Cardiac muscle cell (in vitro differentiated cells and primary cell): ENCODE measurements around the gene EMC10. TPM values are rescaled to one million over a fixed set of nuclear protein-coding genes. Genes with fewer than 3 reads are reported as not detected.

Source experiments
- DNase-seq, 2 donors: peaks; one replicate each; pipeline versions ENCODE4 v3.0.0 to v3.0.0-alpha.2; 2010 to 2017; ENCODE audit warnings: low read depth in 1 of 2, low spot score in 1 of 2
- H3K27ac ChIP-seq: fragments of 200-600 bp; sonication (generic); 2 replicates; pipeline ENCODE4 v1.5.1; 2016
- H3K27me3 ChIP-seq: fragments of 200-600 bp; sonication (generic); 2 replicates; pipeline ENCODE4 v1.6.0; 2016; ENCODE audit warnings: control low read depth
- H3K36me3 ChIP-seq: fragments of 200-600 bp; sonication (generic); 2 replicates; pipeline ENCODE4 v1.5.1; 2016; ENCODE audit warnings: control low read depth
- H3K4me1 ChIP-seq: fragments of 200-600 bp; sonication (generic); 2 replicates; pipeline ENCODE4 v1.8.1; 2017; ENCODE audit warnings: low read depth, mild to moderate bottlenecking, mixed run types
- H3K4me3 ChIP-seq: fragments of 200-600 bp; sonication (generic); 2 replicates; pipeline ENCODE4 v1.5.1; 2016; ENCODE audit warnings: mild to moderate bottlenecking
- H3K9me3 ChIP-seq: fragments of 200-600 bp; sonication (generic); 2 replicates; pipeline ENCODE4 v1.5.1; 2017; ENCODE audit warnings: low read depth, mild to moderate bottlenecking, control low read depth
- CTCF ChIP-seq: IDR thresholded peaks from 2 replicates; pipeline ENCODE4 v1.5.1; 2012; ENCODE audit warnings: low read depth, mild to moderate bottlenecking, low read length
- polyA plus RNA-seq: library from polyadenylated mRNA; unstranded; fragments of >200 nt; fragmentation: Nextera tagmentation; extraction: Ambion mirVana; gene quantifications from 2 replicates; pipeline ENCODE4 v1.2.1, GENCODE V29; 2016
- total RNA-seq: library from RNA; depleted of rRNA; stranded (reverse); fragments of >200 nt; gene quantifications from 2 replicates; pipeline ENCODE4 v1.2.3, GENCODE V29; 2016

EMC10 gene
- total RNA-seq (308 and 370 TPM in 2 replicates), polyA plus RNA-seq (280 and 382 TPM in 2 replicates)

GRCh38 chr19:50476224-50476906 lies at the start of gene EMC10, which contains the start of gene GARIN5A:
Gene EMC10, plus strand, starts transcription at chr19:50476507. Its CDS starts 38 bp downstream, at chr19:50476545.
Gene GARIN5A, minus strand, starts transcription at chr19:50476848. Its CDS starts 460 bp downstream, at chr19:50476388.
- peak within 1 kb of the TSS; percentile 51 for H3K4me3 ChIP-seq
- peak within 1 kb of the TSS; percentile 90 for H3K27ac ChIP-seq
- H3K9me3 ChIP-seq = no peaks in the 10 kb centered on the region
- DNase-seq = peak; percentile 92 to 97
- H3K4me1 ChIP-seq = peaks cover 4% of the 10 kb centered on the region
- no peaks in the 10 kb centered on the region for H3K27me3 ChIP-seq
- TF ChIP-seq CTCF = no peak
- peaks cover 7% of the 10 kb centered on the region for H3K36me3 ChIP-seq

- no peak overlapping the region for H3K27ac ChIP-seq
- no peak overlapping the region for H3K4me3 ChIP-seq
- H3K36me3 ChIP-seq = no peaks in the 10 kb centered on the region
- no peak for TF ChIP-seq CTCF
- DNase-seq = no peak
- no peaks in the 10 kb centered on the region for H3K27me3 ChIP-seq
- peaks cover 5% of the 10 kb centered on the region for H3K4me1 ChIP-seq
- H3K9me3 ChIP-seq = no peaks in the 10 kb centered on the region
Observed at GRCh38 chr19:50427318-50427925, 48.9 kb upstream of the EMC10 start.

GRCh38 chr19:50427997-50428425 lies 48.3 kb upstream of the EMC10 start:
- Histone ChIP-seq H3K9me3 (no peaks in the 10 kb centered on the region), H3K4me1 (peaks cover 9% of the 10 kb centered on the region), H3K36me3 (no peaks in the 10 kb centered on the region), H3K27me3 (no peaks in the 10 kb centered on the region), H3K4me3 (no peak overlapping the region), H3K27ac (no peak overlapping the region)
- TF ChIP-seq CTCF = no peak
- peak; percentile 34 to 93 for DNase-seq

- Histone ChIP-seq H3K27me3 (no peaks in the 10 kb centered on the region), H3K4me3 (no peak overlapping the region), H3K9me3 (no peaks in the 10 kb centered on the region), H3K27ac (no peak overlapping the region), H3K36me3 (no peaks in the 10 kb centered on the region), H3K4me1 (peaks cover 9% of the 10 kb centered on the region)
- TF ChIP-seq CTCF = no peak
- DNase-seq = no peak
Observed at GRCh38 chr19:50428772-50429463, 47.4 kb upstream of the EMC10 start.

GRCh38 chr19:50430888-50431342 lies 45.4 kb upstream of the EMC10 start:
- no peaks in the 10 kb centered on the region for H3K36me3 ChIP-seq
- H3K27ac ChIP-seq = no peak overlapping the region
- no peaks in the 10 kb centered on the region for H3K27me3 ChIP-seq
- no peak overlapping the region for H3K4me3 ChIP-seq
- H3K9me3 ChIP-seq = no peaks in the 10 kb centered on the region
- H3K4me1 ChIP-seq = peaks cover 9% of the 10 kb centered on the region
- no peak for DNase-seq
- no peak for TF ChIP-seq CTCF
